AG04450 (cell line): ENCODE results near the gene NHP2. TPM values are rescaled to one million over a fixed set of nuclear protein-coding genes. Genes with fewer than 3 reads are reported as not detected.

Source experiments
- CTCF ChIA-PET: fragments of 300-600, 350-600 bp; formaldehyde crosslinking; extraction: SDS; loops from one replicate; lab custom pipeline; 2022; ENCODE audit warnings: antibody characterized with exemption, inconsistent platforms; lab: Charles Lee
- POLR2A ChIA-PET: fragments of 350-600 bp; formaldehyde crosslinking; extraction: SDS; loops from one replicate; lab custom pipeline; 2021; ENCODE audit warnings: antibody characterized with exemption, inconsistent platforms; lab: Yijun Ruan, JAX
- DNase-seq: peaks from one replicate; pipeline ENCODE4 v3.0.0-alpha.2; 2011; ENCODE audit warnings: low read depth, low spot score
- H3K27ac ChIP-seq: one replicate; pipeline ENCODE4 v1.5.1; 2012; ENCODE audit warnings: low read depth, low read length, control low read depth
- H3K27me3 ChIP-seq: one replicate; pipeline ENCODE4 v1.6.0; 2012; ENCODE audit warnings: low read length; ENCODE audit not compliant: control insufficient read depth, insufficient read depth
- H3K4me3 ChIP-seq: 2 replicates; pipeline ENCODE4 v1.5.1; 2011; ENCODE audit warnings: mild to moderate bottlenecking, low read depth, low read length, control low read depth
- H3K9me3 ChIP-seq: 2 replicates; pipeline ENCODE4 v1.5.1; 2012; ENCODE audit warnings: low read length; ENCODE audit not compliant: control insufficient read depth, insufficient read depth
- CTCF ChIP-seq: IDR thresholded peaks from 2 replicates; pipeline ENCODE4 v1.5.1; 2011; ENCODE audit warnings: low read depth, low read length, control low read depth, inconsistent platforms
- polyA plus RNA-seq: library from polyadenylated mRNA; depleted of rRNA; stranded (reverse); fragments of >200 nt; gene quantifications from 2 replicates; pipeline ENCODE4 v1.2.3, GENCODE V29; 2011

The NHP2 gene
- polyA plus RNA-seq, 1 experiment: 93.1 TPM

GRCh38 chr5:178194026-178194425 lies 40.3 kb upstream of the NHP2 start:
- TF ChIP-seq CTCF: no peak
- peaks cover 24% of the 10 kb centered on the region for H3K27me3 ChIP-seq
- peaks cover 9% of the 10 kb centered on the region for H3K9me3 ChIP-seq
- ChIA-PET POLR2A (no interaction called here), CTCF (no interaction called here)
- no peak for DNase-seq
- no peak overlapping the region for H3K4me3 ChIP-seq
- H3K27ac ChIP-seq: no peak overlapping the region

- CTCF ChIA-PET: interaction anchor here (0.8 kb wide), 1 partner anchor 117 kb away, joined by 4 read pairs; no protein-coding TSS in a partner anchor
- no peak for DNase-seq
Observed at GRCh38 chr5:178193251-178193809, 39.6 kb upstream of the NHP2 start.

GRCh38 chr5:178192787-178193186 lies 39.1 kb upstream of the NHP2 start:
- Histone ChIP-seq H3K9me3 (peaks cover 9% of the 10 kb centered on the region), H3K27me3 (peaks cover 24% of the 10 kb centered on the region), H3K4me3 (no peak overlapping the region), H3K27ac (no peak overlapping the region)
- CTCF ChIA-PET: interaction anchor here (0.8 kb wide), 1 partner anchor 117 kb away, joined by 4 read pairs; no protein-coding TSS in a partner anchor
- POLR2A ChIA-PET: interaction anchor here (0.6 kb wide), 1 partner anchor 106 kb away, joined by 6 read pairs; no protein-coding TSS in a partner anchor
- DNase-seq: no peak
- no peak for TF ChIP-seq CTCF

More at GRCh38 chr5:178193251-178193809, 39.6 kb upstream of the NHP2 start:
- TF ChIP-seq CTCF: no peak
- peaks cover 9% of the 10 kb centered on the region for H3K9me3 ChIP-seq
- peaks cover 24% of the 10 kb centered on the region for H3K27me3 ChIP-seq
- H3K27ac ChIP-seq: no peak overlapping the region
- H3K4me3 ChIP-seq: no peak overlapping the region
- POLR2A ChIA-PET: no interaction called here

GRCh38 chr5:178192244-178192643 lies 38.6 kb upstream of the NHP2 start:
- no peak for DNase-seq
- POLR2A ChIA-PET: interaction anchor here (0.6 kb wide), 1 partner anchor 105 kb away, joined by 6 read pairs; no protein-coding TSS in a partner anchor

More at GRCh38 chr5:178192244-178192643, 38.6 kb upstream of the NHP2 start:
- peaks cover 24% of the 10 kb centered on the region for H3K27me3 ChIP-seq
- TF ChIP-seq CTCF: no peak
- peaks cover 9% of the 10 kb centered on the region for H3K9me3 ChIP-seq
- H3K4me3 ChIP-seq: no peak overlapping the region
- no peak overlapping the region for H3K27ac ChIP-seq
- CTCF ChIA-PET: interaction anchor here (0.8 kb wide), 1 partner anchor 116 kb away, joined by 4 read pairs; no protein-coding TSS in a partner anchor
